Liver (tissue), 9 donors: ENCODE results near the gene MRS2. TPM values are rescaled to one million over a fixed set of nuclear protein-coding genes. Genes with fewer than 3 reads are reported as not detected.

Experiments used
- DNase-seq: peaks from one replicate; pipeline ENCODE4 v3.0.0-alpha.2; 2017; ENCODE audit warnings: low spot score
- H3K27ac ChIP-seq, 2 donors: one replicate each; pipeline ENCODE4 v1.7.0; 2013; ENCODE audit warnings: inconsistent platforms in 2 of 2, low read length in 2 of 2, control low read depth in 1 of 2, low read depth in 1 of 2, mild to moderate bottlenecking in 1 of 2
- H3K27me3 ChIP-seq, 4 donors: one replicate each; pipeline versions ENCODE4 v1.6.1 to v1.7.0; 2013; ENCODE audit warnings: low read length in 3 of 4, inconsistent platforms in 1 of 4, mild to moderate bottlenecking in 1 of 4, moderate library complexity in 1 of 4; ENCODE audit not compliant: control insufficient read depth in 4 of 4, insufficient read depth in 4 of 4
- H3K36me3 ChIP-seq, 4 donors: one replicate each; pipeline versions ENCODE4 v1.6.1 to v1.7.0; 2013; ENCODE audit warnings: low read length in 3 of 4, mild to moderate bottlenecking in 3 of 4, low read depth in 1 of 4, moderate library complexity in 1 of 4; ENCODE audit not compliant: control insufficient read depth in 4 of 4, insufficient read depth in 3 of 4
- H3K4me1 ChIP-seq, 4 donors: one replicate each; pipeline versions ENCODE4 v1.6.1 to v1.7.0; 2013; ENCODE audit warnings: low read length in 3 of 4, mild to moderate bottlenecking in 3 of 4, moderate library complexity in 1 of 4; ENCODE audit not compliant: control insufficient read depth in 4 of 4, insufficient read depth in 4 of 4
- H3K4me3 ChIP-seq, 3 donors: one replicate each; pipeline versions ENCODE4 v1.6.1 to v1.7.0; 2013; ENCODE audit warnings: low read length in 3 of 3, control low read depth in 1 of 3, low read depth in 1 of 3, mild to moderate bottlenecking in 1 of 3
- H3K9ac ChIP-seq, 2 donors: one replicate each; pipeline ENCODE4 v1.7.0; 2013; ENCODE audit warnings: low read length in 2 of 2, mild to moderate bottlenecking in 2 of 2, moderate library complexity in 2 of 2, control low read depth in 1 of 2, low read depth in 1 of 2
- H3K9me3 ChIP-seq, 4 donors: one replicate each; pipeline versions ENCODE4 v1.6.1 to v1.7.0; 2013; ENCODE audit warnings: low read length in 3 of 4; ENCODE audit not compliant: control insufficient read depth in 4 of 4
- ATF3 ChIP-seq: IDR thresholded peaks from 2 replicates; pipeline ENCODE4 v1.6.1; 2016; ENCODE audit warnings: antibody characterized with exemption
- CTCF ChIP-seq: fragments of 150-350 bp; IDR thresholded peaks from 2 replicates; pipeline ENCODE4 v1.5.1; 2017; ENCODE audit warnings: improper control_type of control experiment, low read depth, low read length; ENCODE audit not compliant: missing input control
- EGR1 ChIP-seq, 2 donors: IDR thresholded peaks; 2 replicates each; pipeline ENCODE4 v1.6.1; 2016 to 2018; ENCODE audit warnings: antibody characterized with exemption in 2 of 2, low read depth in 2 of 2
- FOXA1 ChIP-seq: IDR thresholded peaks from 2 replicates; pipeline ENCODE4 v1.6.1; 2016; ENCODE audit warnings: antibody characterized with exemption
- FOXA2 ChIP-seq: IDR thresholded peaks from 2 replicates; pipeline ENCODE4 v1.6.1; 2016; ENCODE audit warnings: antibody characterized with exemption
- GABPA ChIP-seq, 2 donors: IDR thresholded peaks in 1 of 2; conservative IDR thresholded peaks in 1 of 2; 2 replicates each; pipeline ENCODE4 v1.6.1; 2016; ENCODE audit warnings: antibody characterized with exemption in 2 of 2, mild to moderate bottlenecking in 1 of 2, moderate library complexity in 1 of 2
- HNF4A ChIP-seq, 2 donors: conservative IDR thresholded peaks; 2 replicates each; pipeline ENCODE4 v1.6.1; 2016; ENCODE audit warnings: antibody characterized with exemption in 2 of 2, mild to moderate bottlenecking in 2 of 2
- HNF4G ChIP-seq: IDR thresholded peaks from 2 replicates; pipeline ENCODE4 v1.6.1; 2016; ENCODE audit warnings: antibody characterized with exemption
- MAX ChIP-seq: IDR thresholded peaks from 2 replicates; pipeline ENCODE4 v1.6.1; 2016; ENCODE audit warnings: antibody characterized with exemption
- NR2F2 ChIP-seq: IDR thresholded peaks from 2 replicates; pipeline ENCODE4 v1.6.1; 2016; ENCODE audit warnings: antibody characterized with exemption
- RAD21 ChIP-seq, 2 donors: IDR thresholded peaks; 2 replicates each; pipeline ENCODE4 v1.6.1; 2016; ENCODE audit warnings: antibody characterized with exemption in 2 of 2, mild to moderate bottlenecking in 2 of 2
- REST ChIP-seq: IDR thresholded peaks from 2 replicates; pipeline ENCODE4 v1.6.1; 2016; ENCODE audit warnings: antibody characterized with exemption, mild to moderate bottlenecking
- RXRA ChIP-seq, 2 donors: IDR thresholded peaks; 2 replicates each; pipeline ENCODE4 v1.6.1; 2017 to 2018; ENCODE audit warnings: antibody characterized with exemption in 2 of 2, mild to moderate bottlenecking in 1 of 2
- SP1 ChIP-seq: IDR thresholded peaks from 2 replicates; pipeline ENCODE4 v1.6.1; 2018; ENCODE audit warnings: antibody characterized with exemption, mild to moderate bottlenecking
- TAF1 ChIP-seq: conservative IDR thresholded peaks from 2 replicates; pipeline ENCODE4 v1.6.1; 2016; ENCODE audit warnings: antibody characterized with exemption, mild to moderate bottlenecking
- ZBTB33 ChIP-seq: IDR thresholded peaks from 2 replicates; pipeline ENCODE4 v1.6.1; 2016; ENCODE audit warnings: antibody characterized with exemption
- WGBS: extraction: QIAGEN DNeasy Blood & Tissue Kit; methylation state at CpG from one replicate; pipeline ENCODE4 v1.1.7; 2013; 5-methylcytosine and 5-hydroxymethylcytosine counted together
- polyA plus RNA-seq, 2 donors: library from polyadenylated mRNA; stranded (reverse) in 1 of 2; unstranded in 1 of 2; fragments of 200-250 nt in 1 of 2; fragments of >200 nt in 1 of 2; fragmentation: Nextera tagmentation in 1 of 2; extraction: Ambion mirVana in 1 of 2; gene quantifications; one replicate each; pipeline versions ENCODE4 v1.2.1 to v1.2.3, GENCODE V29; 2013 to 2015
- total RNA-seq, 2 donors: library from RNA; depleted of rRNA; stranded (reverse); fragments of >200 nt; gene quantifications; one replicate each; pipeline ENCODE4 v1.2.3, GENCODE V29; 2014
- donor health status: healthy.
- donor health status: healthy.
- donor health status: healthy.
- donor health status: healthy.
- donor health status: healthy.

Gene MRS2
- total and polyA plus RNA-seq, 4 donors: 10.1 to 20.1 (median 13.9) TPM

GRCh38 chr6:24436979-24437378 is 34.2 kb downstream of the MRS2 start:
- TF ChIP-seq HNF4A (conservative IDR thresholded peaks at IDR 0.05): no peak
- no peak for TF ChIP-seq GABPA (IDR thresholded peaks at IDR 0.05 in 1 of 2, conservative IDR thresholded peaks at IDR 0.05 in 1 of 2)
- TF ChIP-seq TAF1: no peak
- no peak for TF ChIP-seq NR2F2
- TF ChIP-seq RAD21 (IDR thresholded peaks at IDR 0.05): no peak
- no peak for TF ChIP-seq FOXA1
- no peak for TF ChIP-seq HNF4G
- TF ChIP-seq MAX: no peak
- TF ChIP-seq REST: no peak
- TF ChIP-seq ATF3: no peak
- TF ChIP-seq RXRA (IDR thresholded peaks at IDR 0.05): no peak
- TF ChIP-seq SP1: no peak
- WGBS: 96% methylated on average over 14 of the region's 14 CpGs

GRCh38 chr6:24439858-24440539 is 37.3 kb downstream of the MRS2 start:
- Histone ChIP-seq H3K4me3 (no peak overlapping the region), H3K27me3 (no peaks in the 10 kb centered on the region), H3K36me3 (peaks cover 0 to 51% (median 37%) of the 10 kb centered on the region in 4 donors), H3K4me1 (no peaks in the 10 kb centered on the region), H3K9ac (no peak overlapping the region), H3K9me3 (no peaks in the 10 kb centered on the region), H3K27ac (no peak overlapping the region)
- WGBS: 97% methylated on average over 3 of the region's 3 CpGs
- TF ChIP-seq TAF1 (no peak), HNF4G (no peak), FOXA2 (no peak), GABPA (IDR thresholded peaks at IDR 0.05 in 1 of 2, conservative IDR thresholded peaks at IDR 0.05 in 1 of 2) (no peak), RAD21 (IDR thresholded peaks at IDR 0.05) (no peak), ATF3 (no peak), SP1 (no peak), ZBTB33 (no peak), HNF4A (conservative IDR thresholded peaks at IDR 0.05) (no peak), EGR1 (IDR thresholded peaks at IDR 0.05; ENCODE audit: low read depth in 2 of 2) (no peak), CTCF (no peak), FOXA1 (no peak), NR2F2 (no peak)
- DNase-seq: no peak

More at GRCh38 chr6:24436979-24437378, 34.2 kb downstream of the MRS2 start:
- H3K36me3 ChIP-seq: peaks cover 1 to 53% (median 39%) of the 10 kb centered on the region in 4 donors
- no peaks in the 10 kb centered on the region for H3K4me1 ChIP-seq
- no peak overlapping the region for H3K4me3 ChIP-seq
- no peak overlapping the region for H3K27ac ChIP-seq
- DNase-seq: no peak
- H3K27me3 ChIP-seq: no peaks in the 10 kb centered on the region
- no peaks in the 10 kb centered on the region for H3K9me3 ChIP-seq
- H3K9ac ChIP-seq: no peak overlapping the region
